Stimulated activated CD4-positive, alpha-beta T cell treated with anti-CD3 and anti-CD28 coated beads, Interleukin-2, amount 100 ng/mL, for 48 hours (primary cell): ENCODE results near the gene RBM45.

Experiments used
- DNase-seq, 2 donors: peaks; one replicate each; pipeline ENCODE4 v3.0.0-alpha.2; 2020

Gene RBM45

GRCh38 chr2:178163911-178164310, 51.7 kb downstream of the RBM45 start:
- no peak for DNase-seq

- DNase-seq = no peak
These were observed 61.4 kb downstream of the RBM45 start for GRCh38 chr2:178173657-178174056.

- DNase-seq = no peak
These were observed 64.9 kb downstream of the RBM45 start for GRCh38 chr2:178177066-178177679.
